ENCODE results near the gene MYBPH. TPM values are rescaled to one million over a fixed set of nuclear protein-coding genes. Genes with fewer than 3 reads are reported as not detected.
A peak's percentile ranks its signal among the peaks of the same experiment; 100 is the strongest.

Gene MYBPH
- polyA plus RNA-seq, 3 donors, result 0.04 to 0.52 (median 0.16) TPM

GRCh38 chr1:203166192-203166940, 9.3 kb downstream of the MYBPH start:
- Histone ChIP-seq H3K9me3 (replicated peaks in 1 of 2; ENCODE audit: control insufficient read depth in 1 of 2, insufficient read depth in 1 of 2, low read length in 2 of 2) (no peaks in the 10 kb centered on the region), H3K4me3 (replicated peaks in 1 of 3; ENCODE audit: low read depth in 2 of 3, low read length in 3 of 3) (no peak overlapping the region), H3K9ac (ENCODE audit: insufficient read depth, low read length, poor library complexity, severe bottlenecking) (no peak overlapping the region), H3K4me2 (replicated peaks; ENCODE audit: extremely low read depth, low read length, poor library complexity, severe bottlenecking) (no peak overlapping the region), H4K20me1 (ENCODE audit: insufficient read depth, low read length) (no peaks in the 10 kb centered on the region), H2AFZ (ENCODE audit: insufficient read depth, low read depth, low read length, poor library complexity, severe bottlenecking) (no peak overlapping the region), H3K27ac (ENCODE audit: low read depth in 1 of 2, low read length in 2 of 2) (no peak overlapping the region), H3K79me2 (ENCODE audit: insufficient read depth, low read length) (no peaks in the 10 kb centered on the region), H3K27me3 (ENCODE audit: control insufficient read depth in 2 of 2, insufficient read depth in 2 of 2, low read length in 2 of 2) (no peaks in the 10 kb centered on the region), H3K36me3 (replicated peaks in 1 of 2; ENCODE audit: control insufficient read depth in 1 of 2, insufficient read depth in 2 of 2, low read length in 2 of 2) (no peaks in the 10 kb centered on the region), H3K4me1 (ENCODE audit: control insufficient read depth in 1 of 2, insufficient read depth in 2 of 2, low read length in 2 of 2) (peaks cover 13 to 21% of the 10 kb centered on the region in 2 donors)
- Mint-ChIP-seq H3K27me3 (ENCODE audit: low read depth in 3 of 3) (peaks cover 17 to 28% (median 20%) of the 10 kb centered on the region in 3 donors), H3K4me3 (no peak overlapping the region), H3K36me3 (peaks cover 0 to 4% of the 10 kb centered on the region in 2 donors), H3K9me3 (peaks cover 0 to 3% (median 0%) of the 10 kb centered on the region in 7 donors), H3K27ac (peak overlapping the region in 3 of 7 donors; percentile 33 to 60 (median 38)), H3K4me1 (peaks cover 37% of the 10 kb centered on the region)
- 63% methylated on average over 13 of the region's 14 CpGs for WGBS (ENCODE audit: insufficient coverage)
- intact Hi-C loops (cut with micrococcal nuclease), result no loop called here
- no peak for TF ChIP-seq CTCF (IDR thresholded peaks at IDR 0.05)
- DNase-seq, result no peak

DNA sequence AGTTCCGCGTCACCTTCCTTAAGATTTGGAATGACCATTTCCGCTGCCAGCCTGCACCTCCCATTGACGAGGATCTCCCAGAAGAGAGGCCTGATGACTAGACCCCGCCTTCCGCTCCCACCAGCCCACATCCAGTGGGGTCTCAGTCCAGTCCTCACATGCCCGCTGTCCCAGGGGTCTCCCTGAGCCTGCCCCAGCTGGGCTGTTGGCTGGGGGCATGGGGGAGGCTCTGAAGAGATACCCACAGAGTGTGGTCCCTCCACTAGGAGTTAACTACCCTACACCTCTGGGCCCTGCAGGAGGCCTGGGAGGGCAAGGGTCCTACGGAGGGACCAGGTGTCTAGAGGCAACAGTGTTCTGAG, 9.8 kb downstream of the MYBPH start:
- no peaks in the 10 kb centered on the region for H3K79me2 ChIP-seq (ENCODE audit: insufficient read depth, low read length)
- TF ChIP-seq CTCF (IDR thresholded peaks at IDR 0.05), result no peak
- 96% methylated on average over 4 of the region's 8 CpGs for WGBS (ENCODE audit: insufficient coverage)
- H4K20me1 ChIP-seq (ENCODE audit: insufficient read depth, low read length), result no peaks in the 10 kb centered on the region
- Mint-ChIP-seq H3K4me3 (no peak overlapping the region), H3K9me3 (peaks cover 0 to 1% (median 0%) of the 10 kb centered on the region in 7 donors), H3K36me3 (peaks cover 0 to 4% of the 10 kb centered on the region in 2 donors), H3K27ac (no peak overlapping the region), H3K4me1 (peaks cover 37% of the 10 kb centered on the region), H3K27me3 (ENCODE audit: low read depth in 3 of 3) (peaks cover 15 to 32% (median 24%) of the 10 kb centered on the region in 3 donors)
- H3K36me3 ChIP-seq (replicated peaks in 1 of 2; ENCODE audit: control insufficient read depth in 1 of 2, insufficient read depth in 2 of 2, low read length in 2 of 2), result no peaks in the 10 kb centered on the region
- no peaks in the 10 kb centered on the region for H3K27me3 ChIP-seq (ENCODE audit: control insufficient read depth in 2 of 2, insufficient read depth in 2 of 2, low read length in 2 of 2)
- no peak overlapping the region for H3K4me2 ChIP-seq (replicated peaks; ENCODE audit: extremely low read depth, low read length, poor library complexity, severe bottlenecking)
- no peak overlapping the region for H3K27ac ChIP-seq (ENCODE audit: low read depth in 1 of 2, low read length in 2 of 2)
- intact Hi-C loops (cut with micrococcal nuclease), result no loop called here
- H3K9me3 ChIP-seq (replicated peaks in 1 of 2; ENCODE audit: control insufficient read depth in 1 of 2, insufficient read depth in 1 of 2, low read length in 2 of 2), result no peaks in the 10 kb centered on the region
- peaks cover 13 to 21% of the 10 kb centered on the region in 2 donors for H3K4me1 ChIP-seq (ENCODE audit: control insufficient read depth in 1 of 2, insufficient read depth in 2 of 2, low read length in 2 of 2)
- H3K4me3 ChIP-seq (replicated peaks in 1 of 3; ENCODE audit: low read depth in 2 of 3, low read length in 3 of 3), result no peak overlapping the region
- no peak for DNase-seq
- no peak overlapping the region for H3K9ac ChIP-seq (ENCODE audit: insufficient read depth, low read length, poor library complexity, severe bottlenecking)
- no peak overlapping the region for H2AFZ ChIP-seq (ENCODE audit: insufficient read depth, low read depth, low read length, poor library complexity, severe bottlenecking)
